PC-9 (cell line): ENCODE data around the gene TFPI2. TPM values are rescaled to one million over a fixed set of nuclear protein-coding genes. Genes with fewer than 3 reads are reported as not detected.

Experiments
- BruUV-seq: library from RNA; stranded (reverse); fragments of 400-500 nt; replicated peaks from 2 replicates; lab custom pipeline; 2021; lab: Mats Ljungman, UMichigan
- CTCF ChIA-PET: fragments of 300-600 bp; sonication (Branson Sonifier 250); formaldehyde crosslinking; loops from one replicate; lab custom pipeline; 2022; ENCODE audit warnings: antibody characterized with exemption; lab: Charles Lee
- POLR2A ChIA-PET: fragments of 300-600 bp; sonication (Branson Sonifier 250); formaldehyde crosslinking; loops from one replicate; lab custom pipeline; 2022; ENCODE audit warnings: antibody characterized with exemption; ENCODE audit not compliant: unreplicated experiment; lab: Charles Lee
- DNase-seq, 2 experiments: peaks; one replicate each; pipeline versions ENCODE4 v3.0.0 to v3.0.0-alpha.2; 2015 to 2022; ENCODE audit warnings: mixed read lengths in 1 of 2
- H2AFZ ChIP-seq: fragments of 200-600 bp; sonication (generic); 2 replicates; pipeline ENCODE4 v1.8.1; 2017; ENCODE audit warnings: antibody characterized with exemption
- H3F3A ChIP-seq: fragments of 200-600 bp; sonication (generic); 2 replicates; pipeline ENCODE4 v1.8.1; 2017; ENCODE audit warnings: antibody characterized with exemption, mild to moderate bottlenecking, low read depth; ENCODE audit not compliant: insufficient read depth
- H3K27ac ChIP-seq: fragments of 200-600 bp; sonication (generic); 2 replicates; pipeline ENCODE4 v1.6.1; 2016; ENCODE audit warnings: mixed run types
- H3K27me3 ChIP-seq: fragments of 200-600 bp; sonication (generic); 2 replicates; pipeline ENCODE4 v1.6.1; 2016; ENCODE audit warnings: low read depth, mixed run types; ENCODE audit not compliant: insufficient read depth
- H3K36me3 ChIP-seq: fragments of 200-600 bp; sonication (generic); 2 replicates; pipeline ENCODE4 v1.6.1; 2016; ENCODE audit warnings: low read depth, mixed run types
- H3K4me1 ChIP-seq: fragments of 200-600 bp; sonication (generic); replicated peaks from 2 replicates; pipeline ENCODE4 v1.6.1; 2016; ENCODE audit warnings: mixed run types; ENCODE audit not compliant: insufficient read depth
- H3K4me2 ChIP-seq: fragments of 200-600 bp; sonication (generic); 2 replicates; pipeline ENCODE4 v1.6.1; 2017; ENCODE audit warnings: mixed run types
- H3K4me3 ChIP-seq: fragments of 200-600 bp; sonication (generic); 2 replicates; pipeline ENCODE4 v1.6.1; 2016; ENCODE audit warnings: mixed run types
- H3K79me2 ChIP-seq: fragments of 200-600 bp; sonication (generic); 2 replicates; pipeline ENCODE4 v1.6.1; 2017; ENCODE audit warnings: low read depth, mixed run types
- H3K9me2 ChIP-seq: fragments of 200-600 bp; sonication (generic); 2 replicates; pipeline ENCODE4 v1.8.1; 2017; ENCODE audit warnings: mild to moderate bottlenecking; ENCODE audit not compliant: insufficient read depth
- H3K9me3 ChIP-seq: fragments of 200-600 bp; sonication (generic); 2 replicates; pipeline ENCODE4 v1.8.1; 2016; ENCODE audit warnings: low read depth; ENCODE audit not compliant: insufficient read depth
- H4K20me1 ChIP-seq: fragments of 200-600 bp; sonication (generic); 2 replicates; pipeline ENCODE4 v1.8.1; 2017; ENCODE audit not compliant: insufficient read depth
- CTCF ChIP-seq: fragments of 200-600 bp; sonication (generic); conservative IDR thresholded peaks from 2 replicates; pipeline ENCODE4 v1.6.1; 2017; ENCODE audit warnings: mixed run types, antibody characterized with exemption, mild to moderate bottlenecking, moderate library complexity
- EZH2 ChIP-seq: fragments of 200-600 bp; sonication (generic); IDR thresholded peaks from 2 replicates; pipeline ENCODE4 v1.8.0; 2017; ENCODE audit warnings: antibody characterized with exemption, low read depth
- intact Hi-C: fragments of 100-400 bp; cut with micrococcal nuclease; formaldehyde crosslinking; loops from one replicate; pipeline ENCODE4 v1.10.0; 2022; ENCODE audit not compliant: unreplicated experiment
- total RNA-seq: library from RNA; stranded (reverse); gene quantifications from 2 replicates; pipeline ENCODE4 v1.2.3, GENCODE V29; 2021

TFPI2 gene
- total RNA-seq, 1 experiment from 2014 or later, result 67.3 TPM

GRCh38 chr7:93851536-93851935, 39.0 kb downstream of the TFPI2 start:
- H3K9me3 ChIP-seq, result no peaks in the 10 kb centered on the region
- no peak overlapping the region for H3K4me3 ChIP-seq
- TF ChIP-seq EZH2 (no peak), CTCF (no peak)
- intact Hi-C loops, result no loop called here
- no peak for DNase-seq
- no peaks in the 10 kb centered on the region for H3F3A ChIP-seq
- H3K4me1 ChIP-seq, result peaks cover 7% of the 10 kb centered on the region; the same call in 1 of the 2 replicates
- H3K4me2 ChIP-seq, result no peak overlapping the region
- no peak overlapping the region for H3K27ac ChIP-seq
- no peaks in the 10 kb centered on the region for H4K20me1 ChIP-seq
- ChIA-PET CTCF (no interaction called here), POLR2A (no interaction called here)
- BruUV-seq, result no TSS peak
- H3K9me2 ChIP-seq, result no peaks in the 10 kb centered on the region
- H3K36me3 ChIP-seq, result no peaks in the 10 kb centered on the region
- no peaks in the 10 kb centered on the region for H3K79me2 ChIP-seq
- no peak overlapping the region for H2AFZ ChIP-seq
- no peaks in the 10 kb centered on the region for H3K27me3 ChIP-seq

GRCh38 chr7:93843260-93843659, 47.3 kb downstream of the TFPI2 start:
- Histone ChIP-seq H3F3A (no peaks in the 10 kb centered on the region), H3K9me2 (no peaks in the 10 kb centered on the region), H3K36me3 (no peaks in the 10 kb centered on the region), H4K20me1 (no peaks in the 10 kb centered on the region), H3K9me3 (no peaks in the 10 kb centered on the region), H3K79me2 (no peaks in the 10 kb centered on the region), H3K27me3 (no peaks in the 10 kb centered on the region), H3K27ac (no peak overlapping the region), H3K4me2 (no peak overlapping the region), H3K4me3 (no peak overlapping the region), H3K4me1 (no peaks in the 10 kb centered on the region), H2AFZ (no peak overlapping the region)
- intact Hi-C loops, result no loop called here
- BruUV-seq, result no TSS peak
- no peak for TF ChIP-seq EZH2
- no peak for TF ChIP-seq CTCF
- CTCF ChIA-PET, result no interaction called here
- POLR2A ChIA-PET, result no interaction called here
- no peak for DNase-seq

GRCh38 chr7:93838966-93839365, 51.6 kb downstream of the TFPI2 start:
- H2AFZ ChIP-seq, result no peak overlapping the region
- intact Hi-C loops, result no loop called here
- POLR2A ChIA-PET, result no interaction called here
- no peaks in the 10 kb centered on the region for H3K36me3 ChIP-seq
- no peaks in the 10 kb centered on the region for H3K27me3 ChIP-seq
- H3K9me3 ChIP-seq, result no peaks in the 10 kb centered on the region
- no peak overlapping the region for H3K27ac ChIP-seq
- no peaks in the 10 kb centered on the region for H3K4me1 ChIP-seq
- H3F3A ChIP-seq, result no peaks in the 10 kb centered on the region
- CTCF ChIA-PET, result no interaction called here
- H3K4me3 ChIP-seq, result no peak overlapping the region
- DNase-seq, result no peak
- BruUV-seq, result no TSS peak
- TF ChIP-seq EZH2 (no peak), CTCF (no peak)
- no peak overlapping the region for H3K4me2 ChIP-seq
- no peaks in the 10 kb centered on the region for H3K9me2 ChIP-seq
- H4K20me1 ChIP-seq, result no peaks in the 10 kb centered on the region
- no peaks in the 10 kb centered on the region for H3K79me2 ChIP-seq
